Activated T-cell treated with anti-CD3 and anti-CD28 coated beads, Interleukin-2, amount 50 U/mL, for 48 hours (primary cell): ENCODE results near the gene ADAM15.

ENCODE experiments used
- DNase-seq, 2 experiments: peaks; one replicate each; pipeline ENCODE4 v3.0.0-alpha.2; 2020

ADAM15 gene

GRCh38 chr1:155012026-155012546 is 39.0 kb upstream of the ADAM15 start:
- peak; percentile 46 to 59 for DNase-seq

GRCh38 chr1:155012776-155013602 is 38.1 kb upstream of the ADAM15 start:
- DNase-seq = no peak

DNA sequence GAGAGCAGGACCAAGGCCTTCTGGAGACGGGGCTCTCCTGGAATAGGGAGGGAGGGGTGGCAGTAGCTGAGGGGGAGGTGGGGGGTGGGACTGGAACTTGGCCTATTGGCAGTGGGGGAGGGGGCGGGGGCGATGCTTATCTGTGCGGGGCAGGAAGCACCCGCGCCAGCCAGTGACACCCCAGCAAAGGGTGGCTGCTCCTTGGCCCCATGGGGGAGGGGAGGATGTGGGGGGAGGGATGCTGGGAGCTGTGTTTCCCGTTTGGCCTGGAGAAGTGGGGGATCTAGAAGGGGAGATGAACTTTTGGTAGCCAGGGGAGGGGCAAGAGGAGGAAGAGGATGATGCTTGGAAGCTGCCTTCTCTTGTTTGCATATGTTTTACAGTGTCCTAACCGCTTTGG is 37.5 kb upstream of the ADAM15 start:
- no peak for DNase-seq

DNA sequence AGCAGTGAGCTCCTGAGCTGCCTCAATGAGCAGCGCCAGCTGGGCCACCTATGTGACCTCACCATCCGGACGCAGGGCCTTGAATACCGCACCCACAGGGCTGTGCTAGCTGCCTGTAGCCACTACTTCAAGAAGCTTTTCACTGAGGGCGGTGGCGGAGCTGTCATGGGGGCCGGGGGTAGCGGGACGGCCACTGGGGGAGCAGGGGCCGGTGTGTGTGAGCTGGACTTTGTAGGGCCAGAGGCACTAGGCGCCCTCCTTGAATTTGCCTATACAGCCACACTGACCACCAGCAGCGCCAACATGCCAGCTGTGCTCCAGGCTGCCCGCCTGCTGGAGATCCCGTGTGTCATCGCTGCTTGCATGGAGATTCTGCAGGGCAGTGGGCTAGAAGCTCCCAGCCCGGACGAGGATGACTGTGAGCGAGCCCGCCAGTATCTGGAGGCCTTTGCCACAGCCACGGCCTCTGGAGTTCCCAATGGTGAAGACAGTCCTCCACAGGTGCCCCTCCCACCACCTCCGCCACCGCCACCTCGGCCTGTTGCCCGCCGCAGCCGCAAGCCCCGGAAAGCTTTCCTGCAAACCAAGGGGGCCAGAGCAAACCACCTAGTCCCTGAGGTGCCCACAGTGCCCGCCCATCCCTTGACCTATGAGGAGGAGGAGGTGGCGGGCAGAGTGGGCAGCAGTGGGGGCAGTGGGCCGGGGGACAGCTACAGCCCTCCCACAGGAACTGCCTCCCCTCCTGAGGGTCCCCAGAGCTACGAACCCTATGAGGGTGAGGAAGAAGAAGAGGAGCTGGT is 36.2 kb upstream of the ADAM15 start:
- no peak for DNase-seq

DNA sequence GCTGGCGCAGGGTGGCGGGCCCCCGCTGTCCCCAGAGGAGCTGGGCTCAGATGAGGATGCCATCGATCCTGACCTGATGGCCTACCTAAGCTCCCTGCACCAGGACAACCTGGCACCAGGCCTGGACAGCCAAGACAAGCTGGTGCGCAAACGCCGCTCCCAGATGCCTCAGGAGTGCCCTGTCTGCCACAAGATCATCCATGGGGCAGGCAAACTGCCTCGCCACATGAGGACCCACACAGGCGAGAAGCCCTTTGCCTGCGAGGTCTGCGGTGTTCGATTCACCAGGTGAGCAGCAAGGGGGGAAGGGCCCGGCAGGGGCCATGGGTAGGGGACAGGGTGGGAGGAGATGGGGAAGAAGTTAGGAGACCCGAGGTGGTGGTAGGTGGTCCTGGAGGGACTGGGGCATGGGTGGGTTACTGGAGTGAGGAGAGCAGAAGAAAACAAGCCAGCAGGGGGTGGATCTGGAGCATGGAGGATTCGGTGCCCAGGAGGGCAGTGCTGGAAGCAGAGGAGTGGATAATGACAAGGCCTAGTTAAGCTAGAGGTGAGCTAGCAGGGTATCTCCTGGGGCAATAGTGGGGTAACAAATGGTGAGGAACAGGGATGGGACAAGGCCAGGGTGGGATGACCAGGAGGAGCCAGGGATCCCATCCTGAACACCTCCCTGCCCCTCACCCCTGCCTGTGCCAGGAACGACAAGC is 35.4 kb upstream of the ADAM15 start:
- DNase-seq = peak in 1 of 2 experiments; percentile 34

DNA sequence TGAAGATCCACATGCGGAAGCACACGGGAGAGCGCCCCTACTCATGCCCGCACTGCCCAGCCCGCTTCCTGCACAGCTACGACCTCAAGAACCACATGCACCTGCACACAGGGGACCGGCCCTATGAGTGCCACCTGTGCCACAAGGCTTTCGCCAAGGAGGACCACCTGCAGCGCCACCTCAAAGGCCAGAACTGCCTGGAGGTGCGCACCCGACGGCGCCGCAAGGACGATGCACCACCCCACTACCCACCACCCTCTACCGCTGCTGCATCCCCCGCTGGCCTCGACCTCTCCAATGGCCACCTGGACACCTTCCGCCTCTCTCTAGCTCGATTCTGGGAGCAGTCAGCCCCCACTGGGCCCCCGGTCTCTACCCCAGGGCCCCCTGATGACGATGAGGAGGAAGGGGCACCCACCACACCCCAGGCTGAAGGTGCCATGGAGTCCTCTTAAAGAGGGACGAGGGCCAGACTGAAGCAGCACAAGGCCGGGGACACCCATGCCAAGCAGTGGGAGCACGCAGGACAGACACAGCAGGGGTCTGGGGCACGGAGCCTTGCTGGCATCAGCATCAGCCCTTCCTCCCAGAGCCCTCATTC is 34.8 kb upstream of the ADAM15 start:
- peak; percentile 35 to 47 for DNase-seq

- peak; percentile 94 to 96 for DNase-seq
Observed at GRCh38 chr1:155017041-155017945, 33.8 kb upstream of the ADAM15 start.

- DNase-seq = no peak
Observed at GRCh38 chr1:155017946-155018316, 33.2 kb upstream of the ADAM15 start.

DNA sequence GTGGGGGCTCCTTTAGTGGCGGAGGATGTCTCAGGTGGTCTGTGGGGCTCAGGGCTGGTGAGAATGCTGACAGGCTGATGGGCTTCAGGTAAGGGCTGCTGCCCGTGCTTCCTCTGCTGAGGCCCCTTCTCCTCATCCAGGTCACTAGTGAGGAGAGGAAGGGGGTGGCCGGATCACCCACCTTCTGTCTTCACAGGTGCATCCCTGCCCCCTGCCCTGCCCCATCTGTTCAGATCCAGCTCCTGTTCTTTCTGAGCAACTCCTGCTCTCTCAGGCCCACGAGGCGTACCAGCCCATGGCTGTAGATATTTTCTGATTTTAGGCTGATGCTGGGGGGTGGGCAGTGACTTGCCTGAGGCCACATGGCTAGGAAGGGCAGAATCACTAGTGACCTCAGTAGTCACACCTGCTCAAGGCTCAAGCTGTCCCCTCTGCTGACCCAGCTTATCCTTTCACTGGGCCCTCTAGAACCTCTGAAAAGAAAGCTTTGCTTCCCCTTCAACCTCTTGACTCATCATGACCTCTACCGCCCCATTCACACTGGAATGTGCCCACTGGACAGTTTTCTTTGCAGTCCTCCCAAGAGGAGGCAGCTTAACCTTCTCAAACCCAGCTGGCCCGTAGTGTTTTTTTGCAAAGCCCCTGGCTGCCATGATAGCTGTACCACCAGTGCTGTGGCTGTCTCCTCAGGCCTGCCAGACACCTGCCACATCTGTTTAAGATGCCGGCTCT is 32.3 kb upstream of the ADAM15 start:
- DNase-seq = no peak

DNA sequence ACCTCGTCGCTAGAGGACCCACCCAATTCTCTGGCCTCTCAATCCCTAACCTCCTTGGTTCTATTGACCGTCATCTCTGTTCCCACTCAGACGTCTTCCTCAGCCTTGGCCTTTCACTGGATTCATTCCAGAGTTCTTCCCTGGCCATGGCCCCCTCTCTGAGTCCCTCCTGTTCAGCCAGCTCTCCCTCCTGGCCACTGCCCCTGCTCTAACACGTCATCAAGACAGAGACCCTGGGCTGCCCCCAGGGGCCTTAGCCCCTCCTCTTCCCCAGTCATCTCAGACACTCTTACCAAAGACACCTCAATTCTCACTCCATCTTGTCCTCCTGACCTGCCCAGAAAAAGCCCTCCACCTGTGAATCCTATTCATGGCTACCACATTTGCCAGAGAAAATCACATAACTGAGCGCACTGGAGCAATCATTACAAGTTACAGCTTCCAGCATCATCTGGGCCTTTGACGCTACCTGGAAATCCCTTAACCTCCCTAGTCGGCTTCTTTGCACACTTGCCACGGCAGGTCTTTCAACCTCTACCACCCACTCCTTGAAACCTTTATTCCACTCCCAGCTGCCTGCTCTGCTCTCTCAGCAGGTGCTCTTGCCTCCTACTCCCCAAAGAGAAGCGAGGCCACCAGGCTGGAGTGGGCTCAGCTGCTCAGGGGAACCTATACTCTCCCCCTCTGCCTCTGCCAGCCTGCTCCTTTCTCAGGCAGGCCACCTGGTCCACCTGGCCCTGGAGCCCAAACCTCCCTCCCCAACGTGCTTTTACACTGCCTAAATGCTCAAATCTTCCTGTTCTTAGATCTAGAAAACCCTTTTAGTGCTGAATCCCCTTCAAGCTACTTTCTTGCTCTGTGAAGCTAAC is 31.5 kb upstream of the ADAM15 start:
- no peak for DNase-seq

- DNase-seq = no peak
Observed at GRCh38 chr1:155022136-155022926, 28.8 kb upstream of the ADAM15 start.

DNA sequence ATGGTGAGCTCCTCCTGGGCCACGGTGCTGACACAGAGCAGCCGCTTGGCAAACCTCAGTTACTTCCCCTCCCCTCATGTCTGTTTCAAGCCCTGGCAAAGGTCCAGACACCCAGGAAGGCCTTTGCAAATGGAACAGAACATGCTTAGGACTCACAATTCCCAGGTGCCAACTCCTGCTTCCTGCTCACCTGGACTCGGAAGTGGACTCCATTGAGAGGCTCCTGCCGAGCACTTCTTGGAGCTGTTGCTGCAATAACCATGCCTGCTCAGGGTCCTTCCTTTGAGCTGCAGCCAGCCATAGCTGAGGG is 28.2 kb upstream of the ADAM15 start:
- no peak for DNase-seq

DNA sequence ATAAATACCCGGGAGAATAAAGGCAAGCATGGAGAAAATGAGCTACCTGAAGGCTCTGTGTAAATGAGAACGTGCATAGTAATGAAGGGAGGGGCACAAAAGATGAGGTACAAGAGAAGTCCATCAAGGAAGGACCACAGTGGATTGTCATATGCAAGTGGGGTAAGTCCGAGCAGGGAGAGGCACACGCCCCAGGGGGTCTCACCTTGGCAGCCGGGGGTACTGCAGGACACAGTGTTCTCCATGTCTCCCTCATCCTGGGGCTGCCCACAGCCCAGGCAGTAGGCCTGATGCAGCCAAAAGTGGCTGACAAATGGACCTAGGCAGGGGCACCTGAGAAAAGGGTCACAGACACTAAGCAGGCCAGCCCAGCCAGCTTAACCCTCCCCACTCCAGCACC is 27.5 kb upstream of the ADAM15 start:
- DNase-seq = no peak

- DNase-seq = no peak
Observed at GRCh38 chr1:155024315-155024714, 26.8 kb upstream of the ADAM15 start.

GRCh38 chr1:155026154-155026553 is 25.0 kb upstream of the ADAM15 start:
- DNase-seq = no peak

DNA sequence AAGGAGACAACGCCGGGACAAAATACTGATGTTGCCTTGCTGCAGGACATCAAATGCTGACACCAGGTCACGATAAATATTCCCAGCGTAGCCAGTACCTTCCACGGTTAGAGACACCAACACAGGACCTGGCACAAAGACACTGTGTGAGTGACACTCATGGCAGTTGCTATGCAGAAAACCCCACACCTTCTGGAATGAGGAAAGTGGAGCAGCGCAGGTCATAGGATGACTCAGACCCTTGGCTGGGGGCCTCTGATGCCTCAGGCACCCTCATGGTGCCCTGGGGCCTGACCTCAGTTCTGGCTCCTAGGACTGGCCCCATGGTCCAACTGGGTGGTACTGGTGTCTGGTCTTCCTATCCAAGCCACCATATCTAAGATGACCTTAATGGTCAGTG is 24.5 kb upstream of the ADAM15 start:
- DNase-seq = no peak

DNA sequence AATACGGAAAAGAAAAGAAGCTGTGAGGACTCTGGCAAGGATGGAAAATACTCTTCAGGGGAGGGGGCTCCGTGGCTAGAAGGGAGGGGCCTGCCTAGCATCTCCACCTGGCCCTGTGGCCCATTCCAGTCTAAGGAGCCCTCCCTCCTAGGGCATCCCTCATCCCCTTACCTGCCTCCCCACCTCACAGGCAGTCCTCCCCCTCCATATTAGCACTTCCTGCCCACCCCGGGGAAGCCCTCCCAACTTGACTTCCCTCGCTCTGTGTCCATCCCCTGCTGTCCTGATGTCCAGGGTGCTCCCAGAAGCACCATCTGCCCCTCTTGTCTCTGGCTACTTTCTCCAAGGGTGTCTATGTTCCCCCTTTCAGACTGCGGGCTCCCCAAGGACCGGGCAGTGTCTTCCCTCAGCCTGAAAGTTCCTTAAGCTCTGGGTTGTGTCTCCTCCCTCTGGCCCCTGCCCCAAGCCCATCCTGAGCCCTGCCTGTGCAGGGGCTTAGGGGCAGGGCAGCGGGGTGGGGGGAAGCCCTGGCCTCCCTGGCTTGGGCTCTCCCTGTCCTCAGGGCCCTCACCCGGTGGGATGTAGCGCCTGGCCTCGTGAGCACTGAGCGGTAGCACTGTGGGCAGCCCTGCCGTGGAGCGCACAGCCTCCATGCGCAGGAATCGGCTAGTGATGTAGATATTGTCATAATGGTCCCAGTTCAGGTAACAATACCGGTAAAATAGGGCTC is 21.4 kb upstream of the ADAM15 start:
- no peak for DNase-seq

- DNase-seq = no peak
Observed at GRCh38 chr1:155030243-155030795, 20.8 kb upstream of the ADAM15 start.
